ENCODE results near the gene ARMH3.
A peak's percentile ranks its signal among the peaks of the same experiment; 100 is the strongest.
"Not testable (repeated sequence)": the region's sequence is repeated elsewhere in the genome, so short reads cannot be mapped to it uniquely, and the experiment has no call there.

Gene ARMH3

GRCh38 chr10:102055647-102056419 is at the start of gene ARMH3:
TSS of gene ARMH3 (minus strand) at chr10:102056173. CDS start at chr10:102040114, 16,059 bp downstream.
- peak; percentile 70 for FAIRE-seq
- peak; percentile 99 for DNase-seq (ENCODE audit: low spot score)

GRCh38 chr10:102102421-102102820 is 46.4 kb upstream of the ARMH3 start:
- DNase-seq (ENCODE audit: low spot score) (no peak), FAIRE-seq (no peak)

- FAIRE-seq (no peak), DNase-seq (ENCODE audit: low spot score) (no peak)
Measured at GRCh38 chr10:102101152-102101551, 45.2 kb upstream of the ARMH3 start.

- DNase-seq (ENCODE audit: low spot score) (no peak), FAIRE-seq (no peak)
Measured at GRCh38 chr10:102096449-102096848, 40.5 kb upstream of the ARMH3 start.

GRCh38 chr10:102090772-102091171 is 34.8 kb upstream of the ARMH3 start:
- FAIRE-seq, result no peak
- DNase-seq (ENCODE audit: low spot score), result no peak

GRCh38 chr10:102086196-102086595 is 30.2 kb upstream of the ARMH3 start:
- DNase-seq (ENCODE audit: low spot score), result no peak
- FAIRE-seq, result no peak

- FAIRE-seq (no peak), DNase-seq (ENCODE audit: low spot score) (no peak)
Measured at GRCh38 chr10:102085336-102085735, 29.4 kb upstream of the ARMH3 start.

- FAIRE-seq (no peak), DNase-seq (ENCODE audit: low spot score) (no peak)
Measured at GRCh38 chr10:102083541-102083940, 27.6 kb upstream of the ARMH3 start.

GRCh38 chr10:102072673-102073527 is 16.9 kb upstream of the ARMH3 start:
- FAIRE-seq, result no peak
- DNase-seq (ENCODE audit: low spot score), result peak; percentile 83

- FAIRE-seq, result no peak
- no peak for DNase-seq (ENCODE audit: low spot score)
Measured at GRCh38 chr10:102069071-102069470, 13.1 kb upstream of the ARMH3 start.

GRCh38 chr10:102068216-102068615 is 12.2 kb upstream of the ARMH3 start:
- no peak for FAIRE-seq
- no peak for DNase-seq (ENCODE audit: low spot score)

- FAIRE-seq (no peak), DNase-seq (ENCODE audit: low spot score) (no peak)
Measured at GRCh38 chr10:102067091-102067916, 11.3 kb upstream of the ARMH3 start.

GRCh38 chr10:102066399-102067088 is 10.6 kb upstream of the ARMH3 start:
- DNase-seq (ENCODE audit: low spot score) (no peak), FAIRE-seq (no peak)

- FAIRE-seq (no peak), DNase-seq (ENCODE audit: low spot score) (peak; percentile 27)
Measured at GRCh38 chr10:102065561-102066398, 9.8 kb upstream of the ARMH3 start.

- DNase-seq (ENCODE audit: low spot score) (peak; percentile 98), FAIRE-seq (peak; percentile 89)
Measured at GRCh38 chr10:102064868-102065560, 9.0 kb upstream of the ARMH3 start, which contains the start of gene HPS6. TSS of gene HPS6 (plus strand) at chr10:102065349. CDS start at chr10:102065475, 126 bp downstream.

- no peak for FAIRE-seq
- no peak for DNase-seq (ENCODE audit: low spot score)
Measured at GRCh38 chr10:102064503-102064867, 8.5 kb upstream of the ARMH3 start.

GRCh38 chr10:102059987-102060386 is 4.0 kb upstream of the ARMH3 start:
- DNase-seq (ENCODE audit: low spot score) (no peak), FAIRE-seq (no peak)

- not testable (repeated sequence) for DNase-seq (ENCODE audit: low spot score); FAIRE-seq
Measured at GRCh38 chr10:102054881-102055646, 909 bp downstream of the ARMH3 start.

- DNase-seq (ENCODE audit: low spot score), result no peak
- FAIRE-seq, result no peak
Measured at GRCh38 chr10:102046095-102046494, 9.9 kb downstream of the ARMH3 start.
